ENCODE results near the gene SETDB1.
"Not testable (repeated sequence)": the region's sequence is repeated elsewhere in the genome, so short reads cannot be mapped to it uniquely, and the experiment has no call there.

DNA sequence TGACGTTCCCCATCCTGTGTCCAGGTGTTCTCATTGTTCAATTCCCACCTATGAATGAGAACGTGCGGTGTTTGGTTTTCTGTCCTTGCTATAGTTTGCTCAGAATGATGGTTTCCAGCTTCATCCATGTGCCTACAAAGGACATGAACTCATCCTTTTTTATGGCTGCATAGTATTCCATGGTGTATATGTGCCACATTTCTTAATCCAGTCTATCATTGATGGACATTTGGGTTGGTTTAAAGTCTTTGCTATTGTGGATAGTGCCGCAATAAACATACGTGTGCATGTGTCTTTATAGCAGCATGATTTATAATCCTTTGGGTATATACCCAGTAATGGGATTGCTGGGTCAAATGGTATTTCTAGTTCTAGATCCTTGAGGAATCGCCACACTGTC, 2.6 kb downstream of the SETDB1 start:
- TF ChIP-seq, protein P1, sequence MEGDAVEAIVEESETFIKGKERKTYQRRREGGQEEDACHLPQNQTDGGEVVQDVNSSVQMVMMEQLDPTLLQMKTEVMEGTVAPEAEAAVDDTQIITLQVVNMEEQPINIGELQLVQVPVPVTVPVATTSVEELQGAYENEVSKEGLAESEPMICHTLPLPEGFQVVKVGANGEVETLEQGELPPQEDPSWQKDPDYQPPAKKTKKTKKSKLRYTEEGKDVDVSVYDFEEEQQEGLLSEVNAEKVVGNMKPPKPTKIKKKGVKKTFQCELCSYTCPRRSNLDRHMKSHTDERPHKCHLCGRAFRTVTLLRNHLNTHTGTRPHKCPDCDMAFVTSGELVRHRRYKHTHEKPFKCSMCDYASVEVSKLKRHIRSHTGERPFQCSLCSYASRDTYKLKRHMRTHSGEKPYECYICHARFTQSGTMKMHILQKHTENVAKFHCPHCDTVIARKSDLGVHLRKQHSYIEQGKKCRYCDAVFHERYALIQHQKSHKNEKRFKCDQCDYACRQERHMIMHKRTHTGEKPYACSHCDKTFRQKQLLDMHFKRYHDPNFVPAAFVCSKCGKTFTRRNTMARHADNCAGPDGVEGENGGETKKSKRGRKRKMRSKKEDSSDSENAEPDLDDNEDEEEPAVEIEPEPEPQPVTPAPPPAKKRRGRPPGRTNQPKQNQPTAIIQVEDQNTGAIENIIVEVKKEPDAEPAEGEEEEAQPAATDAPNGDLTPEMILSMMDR (IDR thresholded peaks at IDR 0.05; ENCODE audit: insufficient read depth, low read depth, low read length): not testable (repeated sequence)
- TF ChIP-seq EZH2 (IDR thresholded peaks at IDR 0.05; ENCODE audit: insufficient read depth, low read length): not testable (repeated sequence)

All from astrocyte (in vitro differentiated cells and primary cell).